ENCODE results near the gene USP3.
A peak's percentile ranks its signal among the peaks of the same experiment; 100 is the strongest.

Gene USP3

GRCh38 chr15:63504247-63504978, at the start of gene USP3:
USP3 (plus strand) TSS chr15:63504593; CDS start chr15:63504740, 147 bp downstream.
- peak; percentile 96 for DNase-seq

- no peak for DNase-seq
These were observed 48.1 kb upstream of the USP3 start for GRCh38 chr15:63456258-63456657.

- no peak for DNase-seq
These were observed 47.0 kb upstream of the USP3 start for GRCh38 chr15:63457379-63457778.

GRCh38 chr15:63458026-63458425, 46.4 kb upstream of the USP3 start:
- DNase-seq, result no peak

- DNase-seq, result no peak
These were observed 45.5 kb upstream of the USP3 start for GRCh38 chr15:63458794-63459395.

GRCh38 chr15:63460210-63461155, 43.9 kb upstream of the USP3 start:
- no peak for DNase-seq

- DNase-seq, result no peak
These were observed 43.0 kb upstream of the USP3 start for GRCh38 chr15:63461230-63461985.

- no peak for DNase-seq
These were observed 42.3 kb upstream of the USP3 start for GRCh38 chr15:63462088-63462487.

- DNase-seq, result no peak
These were observed 41.4 kb upstream of the USP3 start for GRCh38 chr15:63463036-63463435.

GRCh38 chr15:63463793-63464192, 40.6 kb upstream of the USP3 start:
- no peak for DNase-seq

- no peak for DNase-seq
These were observed 39.3 kb upstream of the USP3 start for GRCh38 chr15:63465104-63465503.

GRCh38 chr15:63466378-63467192, 37.8 kb upstream of the USP3 start:
- peak; percentile 77 for DNase-seq

- DNase-seq, result no peak
These were observed 35.2 kb upstream of the USP3 start for GRCh38 chr15:63469190-63469589.

GRCh38 chr15:63469984-63470383, 34.4 kb upstream of the USP3 start:
- DNase-seq, result no peak

GRCh38 chr15:63473007-63473748, 31.2 kb upstream of the USP3 start:
- DNase-seq, result peak; percentile 35

GRCh38 chr15:63473749-63473998, 30.7 kb upstream of the USP3 start:
- no peak for DNase-seq

- DNase-seq, result peak; percentile 61
These were observed 30.2 kb upstream of the USP3 start for GRCh38 chr15:63473999-63474809.

GRCh38 chr15:63474810-63475316, 29.5 kb upstream of the USP3 start:
- peak; percentile 82 for DNase-seq

GRCh38 chr15:63475707-63476106, 28.7 kb upstream of the USP3 start:
- no peak for DNase-seq

GRCh38 chr15:63476229-63476632, 28.2 kb upstream of the USP3 start:
- peak; percentile 25 for DNase-seq
